GM21381 (cell line): ENCODE data around the gene C1GALT1C1L.
A peak's percentile ranks its signal among the peaks of the same experiment; 100 is the strongest.
"Not testable (repeated sequence)": the region's sequence is repeated elsewhere in the genome, so short reads cannot be mapped to it uniquely, and the experiment has no call there.

Experiments used
- ATAC-seq: cut with Tn5 transposase; IDR thresholded peaks from one replicate; pipeline ENCODE4 v1.9.1; 2021; ENCODE audit warnings: mild to moderate bottlenecking, moderate library complexity; ENCODE audit not compliant: unreplicated experiment

Gene C1GALT1C1L

GRCh38 chr2:43657241-43657640 lies 19.0 kb downstream of the C1GALT1C1L start:
- ATAC-seq: no peak

GRCh38 chr2:43653506-43653905 lies 22.7 kb downstream of the C1GALT1C1L start:
- ATAC-seq: no peak

GRCh38 chr2:43648994-43649701 lies 27.1 kb downstream of the C1GALT1C1L start:
- ATAC-seq: no peak

GRCh38 chr2:43643680-43644079 lies 32.5 kb downstream of the C1GALT1C1L start:
- no peak for ATAC-seq

- no peak for ATAC-seq
Observed at GRCh38 chr2:43642363-43642762, 33.9 kb downstream of the C1GALT1C1L start.

- peak; percentile 100 for ATAC-seq
Observed at GRCh38 chr2:43637030-43637803, 39.0 kb downstream of the C1GALT1C1L start, which contains the start of gene PLEKHH2. Gene PLEKHH2 (plus strand): TSS chr2:43637260. CDS start chr2:43644674, 7,414 bp downstream.

GRCh38 chr2:43636621-43637020 lies 39.6 kb downstream of the C1GALT1C1L start:
- no peak for ATAC-seq

- ATAC-seq: not testable (repeated sequence)
Observed at GRCh38 chr2:43636153-43636552, 40.1 kb downstream of the C1GALT1C1L start.

GRCh38 chr2:43634604-43635306 lies 41.5 kb downstream of the C1GALT1C1L start:
- no peak for ATAC-seq

- no peak for ATAC-seq
Observed at GRCh38 chr2:43631618-43632317, 44.5 kb downstream of the C1GALT1C1L start.
